NCI-H128 (cell line): ENCODE results near the gene PAPPA.

Experiments
- DNase-seq: peaks from one replicate; lab custom pipeline; 2025; ENCODE audit not compliant: unreplicated experiment; lab: John Stamatoyannopoulos, UW

Gene PAPPA

GRCh38 chr9:116152390-116152789 is 1.2 kb upstream of the PAPPA start:
- no peak for DNase-seq

DNA sequence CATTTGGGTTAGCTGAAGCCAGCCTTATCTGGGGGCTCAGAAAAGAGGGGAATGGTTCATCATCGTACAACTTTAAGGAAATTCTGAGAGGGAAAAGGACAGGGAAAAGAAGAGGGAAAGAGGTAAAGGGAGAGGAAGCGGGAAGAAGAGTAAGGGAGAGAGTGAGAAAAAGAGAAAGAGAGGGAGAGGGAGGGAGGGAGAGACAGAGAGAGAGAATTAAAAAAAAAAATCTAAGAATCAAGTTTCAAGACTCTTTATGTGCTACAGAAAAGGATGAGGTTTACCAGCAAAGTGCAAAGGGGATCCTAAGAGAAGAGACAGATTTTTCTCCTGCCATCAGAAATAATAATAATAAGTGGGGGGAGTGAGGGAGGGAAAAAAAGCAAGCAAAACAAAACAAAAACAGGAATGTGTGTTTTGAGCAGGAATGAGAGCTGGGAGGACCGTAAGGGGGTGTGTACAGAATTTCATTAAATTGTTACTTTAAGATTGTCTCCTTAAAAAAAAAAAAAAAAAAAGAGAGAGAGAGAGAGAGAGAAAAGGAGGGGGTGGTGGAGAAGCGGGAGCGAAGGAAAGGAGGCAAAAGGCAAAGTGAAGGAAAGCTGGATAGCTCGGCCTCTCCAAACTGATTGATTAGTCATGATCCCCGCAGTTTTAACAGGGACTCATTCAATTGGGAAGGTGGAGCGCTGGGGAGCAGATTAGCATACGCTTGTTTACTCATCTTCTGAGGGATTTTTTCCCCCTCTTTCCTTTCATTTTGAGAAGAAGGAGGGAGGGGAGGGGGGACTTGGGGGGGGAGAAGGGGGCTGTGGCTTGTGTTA is 438 bp upstream of the PAPPA start:
- no peak for DNase-seq

- DNase-seq, result no peak
Measured at GRCh38 chr9:116154334-116154975, 864 bp downstream of the PAPPA start.

GRCh38 chr9:116154976-116155697 is 1.5 kb downstream of the PAPPA start:
- DNase-seq, result no peak

DNA sequence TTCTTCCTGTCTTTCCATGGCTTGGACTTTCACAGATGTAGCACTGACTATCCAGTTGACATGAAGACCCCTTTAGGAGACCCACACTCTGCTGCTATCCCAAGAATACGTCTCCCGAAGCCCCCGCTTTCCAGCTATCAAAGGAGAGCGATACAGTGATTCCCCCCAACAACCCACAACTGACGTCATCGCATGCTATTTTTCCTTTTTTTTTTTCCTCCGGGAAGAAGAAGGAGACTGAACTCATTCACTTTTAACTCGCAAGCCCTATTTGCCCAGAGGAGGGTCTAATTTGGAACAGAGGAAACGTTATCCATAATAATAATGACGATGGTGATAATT is 2.1 kb downstream of the PAPPA start:
- no peak for DNase-seq

GRCh38 chr9:116156621-116157314 is 3.2 kb downstream of the PAPPA start:
- DNase-seq, result peak; percentile 86

DNA sequence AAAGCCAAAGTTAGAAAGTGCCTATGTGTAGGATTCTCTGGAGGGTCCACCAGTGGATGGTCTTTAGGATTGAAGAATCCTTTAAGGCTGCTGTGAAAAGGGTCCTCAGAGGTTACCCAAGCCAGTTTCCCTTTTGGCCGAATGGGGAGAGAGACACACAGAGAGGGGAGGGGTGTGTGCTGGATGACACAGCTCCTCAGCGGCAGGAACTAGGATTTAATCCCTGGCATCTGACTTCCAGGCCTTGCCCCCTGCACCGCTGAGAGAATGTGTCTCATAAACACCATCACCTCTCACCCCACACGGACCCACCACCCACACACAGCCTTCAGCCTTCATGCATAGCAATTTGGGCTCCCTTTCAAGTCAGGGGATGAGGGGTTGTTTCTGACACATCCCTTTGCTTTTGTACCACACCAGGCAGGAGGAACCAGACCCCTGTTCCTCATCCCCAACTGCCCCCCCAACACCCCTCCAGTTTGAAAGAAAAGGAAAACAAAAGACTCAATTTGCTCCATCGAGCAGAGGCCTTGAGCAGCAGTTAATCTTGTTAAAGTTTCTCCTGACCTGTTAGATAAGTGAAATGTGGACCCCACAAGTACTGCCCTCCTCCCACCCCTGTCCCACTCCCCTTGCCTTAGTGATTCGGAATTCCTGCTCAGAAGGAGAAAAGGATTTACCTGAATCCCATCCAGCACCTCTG is 4.0 kb downstream of the PAPPA start:
- DNase-seq, result no peak

GRCh38 chr9:116160676-116161571 is 7.3 kb downstream of the PAPPA start:
- no peak for DNase-seq

DNA sequence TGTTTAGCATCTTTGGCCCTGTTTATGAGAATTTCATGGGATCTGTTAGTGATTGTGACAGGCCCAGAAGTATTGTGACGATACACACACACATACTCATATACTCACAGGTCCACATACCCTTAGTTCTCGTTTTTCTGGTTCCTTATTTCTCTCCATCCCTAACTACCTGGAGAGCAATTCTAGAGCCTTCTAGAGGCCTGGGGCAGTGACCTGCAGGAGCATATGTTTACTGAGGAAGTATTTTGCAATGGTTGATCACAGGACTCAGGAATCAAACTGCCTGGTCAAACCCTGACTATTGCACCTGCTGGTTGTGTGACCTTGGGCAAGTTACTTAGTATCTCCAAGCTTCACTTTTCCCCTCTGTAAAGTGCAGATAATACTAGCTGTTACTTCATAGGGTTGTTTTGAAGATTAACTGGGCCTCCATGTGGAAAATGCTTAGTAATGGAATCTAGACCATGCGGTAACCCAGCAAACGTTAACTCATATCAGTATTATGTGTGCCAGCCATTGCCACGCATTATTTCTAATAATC is 8.7 kb downstream of the PAPPA start:
- no peak for DNase-seq

DNA sequence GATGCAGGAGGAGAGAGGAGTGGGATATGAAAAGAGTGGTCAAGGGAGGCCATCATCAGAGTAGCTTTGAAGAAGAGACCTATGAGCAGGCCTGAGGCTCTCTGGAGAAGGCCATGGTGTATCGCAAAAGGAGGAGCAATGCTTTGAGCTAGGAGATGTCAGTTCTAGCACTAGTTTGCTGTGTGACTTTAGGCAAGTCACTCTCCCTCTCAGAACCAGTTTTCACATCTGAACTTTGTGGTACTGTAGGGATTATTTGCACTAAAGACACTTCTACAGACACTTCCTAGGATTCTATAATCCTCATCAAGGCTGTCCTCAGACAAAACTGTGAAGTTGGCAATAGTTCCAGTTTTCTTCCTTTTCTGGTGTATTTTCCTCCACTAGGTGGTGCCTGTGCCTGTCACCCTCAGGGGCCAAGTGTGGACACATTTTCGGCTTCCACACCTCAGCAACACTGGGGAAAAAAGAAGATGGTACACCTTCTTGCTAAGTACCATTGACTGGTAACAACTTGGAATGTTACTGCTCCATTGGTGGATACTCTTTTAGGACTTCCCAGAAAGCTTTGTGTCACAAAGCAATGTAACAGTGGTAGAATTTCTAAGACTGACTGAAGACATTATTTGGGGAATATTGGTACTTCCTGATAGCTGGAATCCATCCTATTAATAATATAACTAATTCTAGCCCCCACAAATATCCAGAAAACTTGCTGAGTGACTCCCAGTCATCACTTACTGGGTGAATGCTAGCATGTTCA is 9.9 kb downstream of the PAPPA start:
- DNase-seq, result no peak

DNA sequence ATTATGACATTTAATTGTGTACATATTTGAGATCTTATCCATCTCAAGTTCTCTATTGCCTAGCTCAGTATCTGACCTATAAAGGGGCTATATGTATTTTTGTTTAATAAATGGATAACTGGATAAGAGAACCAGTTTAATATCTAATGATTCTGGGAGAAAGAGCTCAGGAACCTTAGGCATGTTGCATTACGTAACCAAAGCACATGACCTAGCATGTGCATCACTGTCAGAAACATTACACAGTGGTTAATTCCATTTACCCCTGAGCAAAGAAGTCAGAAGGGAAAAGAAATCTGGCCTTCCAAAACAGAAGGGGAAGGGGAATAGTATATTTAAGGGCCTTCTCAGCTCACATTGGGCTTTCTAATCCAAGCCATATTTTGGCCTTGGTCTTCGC is 12.3 kb downstream of the PAPPA start:
- no peak for DNase-seq

GRCh38 chr9:116166713-116167112 is 13.1 kb downstream of the PAPPA start:
- no peak for DNase-seq

GRCh38 chr9:116168231-116168630 is 14.6 kb downstream of the PAPPA start:
- DNase-seq, result no peak

GRCh38 chr9:116172216-116172615 is 18.6 kb downstream of the PAPPA start:
- DNase-seq, result no peak

DNA sequence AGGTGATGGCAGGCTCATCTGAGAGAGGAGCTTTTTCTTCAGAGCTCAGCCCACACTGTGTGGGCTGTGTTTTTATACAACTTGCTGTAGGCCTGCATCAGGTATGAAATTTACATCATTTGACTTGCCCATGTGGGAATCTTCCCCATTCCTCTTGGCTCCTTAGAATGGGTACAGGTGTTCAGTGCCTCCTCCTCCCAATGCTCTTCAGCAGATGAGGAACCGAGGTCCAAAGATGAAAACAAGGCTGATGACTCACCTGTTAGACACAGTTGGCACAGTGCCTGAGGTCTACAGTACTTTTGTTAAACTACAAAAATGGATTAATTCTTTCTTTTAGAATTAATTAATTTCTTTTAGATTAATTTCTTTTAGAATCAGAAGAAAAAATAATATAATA is 20.8 kb downstream of the PAPPA start:
- no peak for DNase-seq

GRCh38 chr9:116175614-116176013 is 22.0 kb downstream of the PAPPA start:
- DNase-seq, result no peak

- no peak for DNase-seq
Measured at GRCh38 chr9:116178481-116179211, 25.1 kb downstream of the PAPPA start.

DNA sequence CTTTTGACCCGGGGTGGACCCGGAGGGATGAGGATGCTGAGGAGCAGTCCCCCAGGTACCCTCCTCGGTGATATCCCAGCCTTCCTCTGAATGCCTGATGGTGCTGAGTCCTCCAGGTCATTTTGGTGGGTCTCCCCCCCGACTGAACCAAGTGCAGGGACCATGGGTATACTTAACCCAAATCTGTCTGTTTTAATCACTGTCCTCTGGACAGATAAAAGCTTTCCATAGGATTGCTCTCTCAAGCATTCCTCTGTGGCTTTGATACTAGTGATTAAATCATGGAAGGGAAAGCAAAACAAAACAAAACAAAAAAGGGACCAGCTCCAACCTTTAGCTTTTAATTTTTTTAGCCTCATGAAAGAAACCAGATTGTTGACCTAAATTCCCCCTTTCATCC is 26.0 kb downstream of the PAPPA start:
- no peak for DNase-seq
